Choroid plexus epithelial cell (primary cell): Measurements from ENCODE around the gene TKTL2.

Experiments used
- DNase-seq: peaks from one replicate; pipeline ENCODE4 v3.0.0-alpha.2; 2010; ENCODE audit warnings: low read depth
- H3K4me3 ChIP-seq: 2 replicates; pipeline ENCODE4 v1.5.1; 2011; ENCODE audit warnings: low read depth, mild to moderate bottlenecking, control low read depth, low read length, moderate library complexity
- CTCF ChIP-seq: conservative IDR thresholded peaks from 2 replicates; pipeline ENCODE4 v1.5.1; 2011; ENCODE audit warnings: low read depth, mild to moderate bottlenecking, control low read depth, inconsistent platforms, low read length, moderate library complexity

Gene TKTL2

GRCh38 chr4:163493643-163494359 is 20.2 kb upstream of the TKTL2 start:
- H3K4me3 ChIP-seq, result peak overlapping the region; percentile 92
- no peak for TF ChIP-seq CTCF
- DNase-seq, result no peak

GRCh38 chr4:163492951-163493504 is 19.5 kb upstream of the TKTL2 start:
- DNase-seq, result peak; percentile 24
- no peak overlapping the region for H3K4me3 ChIP-seq
- TF ChIP-seq CTCF, result no peak

GRCh38 chr4:163489929-163490328 is 16.4 kb upstream of the TKTL2 start:
- no peak for DNase-seq
- H3K4me3 ChIP-seq, result no peak overlapping the region
- no peak for TF ChIP-seq CTCF

GRCh38 chr4:163486321-163486720 is 12.8 kb upstream of the TKTL2 start:
- no peak overlapping the region for H3K4me3 ChIP-seq
- TF ChIP-seq CTCF, result no peak
- no peak for DNase-seq

GRCh38 chr4:163485589-163485988 is 12.0 kb upstream of the TKTL2 start:
- no peak overlapping the region for H3K4me3 ChIP-seq
- no peak for TF ChIP-seq CTCF
- no peak for DNase-seq

- H3K4me3 ChIP-seq, result no peak overlapping the region
- peak; percentile 74 for DNase-seq
- peak; percentile 75 for TF ChIP-seq CTCF
Observed at GRCh38 chr4:163484906-163485305, 11.4 kb upstream of the TKTL2 start.

- no peak for DNase-seq
- no peak for TF ChIP-seq CTCF
- H3K4me3 ChIP-seq, result no peak overlapping the region
Observed at GRCh38 chr4:163482190-163482589, 8.6 kb upstream of the TKTL2 start.
